GM18861 (cell line): ENCODE data around the gene FAAP20.
"Not testable (repeated sequence)": the region's sequence is repeated elsewhere in the genome, so short reads cannot be mapped to it uniquely, and the experiment has no call there.

Experiments
- ATAC-seq: cut with Tn5 transposase; IDR thresholded peaks from one replicate; pipeline ENCODE4 v1.9.1; 2021; ENCODE audit not compliant: unreplicated experiment

Gene FAAP20

DNA sequence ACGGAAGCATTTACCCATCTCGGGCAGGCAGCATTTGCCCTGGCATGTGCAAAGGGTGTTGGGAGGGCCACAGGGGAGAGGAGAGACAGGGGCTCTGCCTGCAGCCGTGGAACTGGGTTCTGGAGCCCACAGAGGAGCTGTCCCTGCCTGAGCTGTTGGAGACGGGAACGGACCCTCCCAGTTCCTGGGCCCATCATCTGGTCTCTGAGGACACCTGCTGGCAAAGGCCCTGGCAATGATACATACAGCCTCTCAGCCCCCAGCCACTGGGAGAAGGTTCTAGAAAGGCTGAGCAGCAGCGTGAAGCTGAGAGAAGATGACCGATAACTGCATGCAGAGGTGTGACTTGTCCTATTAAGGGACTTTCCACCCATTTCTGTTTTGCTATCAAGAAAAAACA is 31.4 kb downstream of the FAAP20 start:
- no peak for ATAC-seq

DNA sequence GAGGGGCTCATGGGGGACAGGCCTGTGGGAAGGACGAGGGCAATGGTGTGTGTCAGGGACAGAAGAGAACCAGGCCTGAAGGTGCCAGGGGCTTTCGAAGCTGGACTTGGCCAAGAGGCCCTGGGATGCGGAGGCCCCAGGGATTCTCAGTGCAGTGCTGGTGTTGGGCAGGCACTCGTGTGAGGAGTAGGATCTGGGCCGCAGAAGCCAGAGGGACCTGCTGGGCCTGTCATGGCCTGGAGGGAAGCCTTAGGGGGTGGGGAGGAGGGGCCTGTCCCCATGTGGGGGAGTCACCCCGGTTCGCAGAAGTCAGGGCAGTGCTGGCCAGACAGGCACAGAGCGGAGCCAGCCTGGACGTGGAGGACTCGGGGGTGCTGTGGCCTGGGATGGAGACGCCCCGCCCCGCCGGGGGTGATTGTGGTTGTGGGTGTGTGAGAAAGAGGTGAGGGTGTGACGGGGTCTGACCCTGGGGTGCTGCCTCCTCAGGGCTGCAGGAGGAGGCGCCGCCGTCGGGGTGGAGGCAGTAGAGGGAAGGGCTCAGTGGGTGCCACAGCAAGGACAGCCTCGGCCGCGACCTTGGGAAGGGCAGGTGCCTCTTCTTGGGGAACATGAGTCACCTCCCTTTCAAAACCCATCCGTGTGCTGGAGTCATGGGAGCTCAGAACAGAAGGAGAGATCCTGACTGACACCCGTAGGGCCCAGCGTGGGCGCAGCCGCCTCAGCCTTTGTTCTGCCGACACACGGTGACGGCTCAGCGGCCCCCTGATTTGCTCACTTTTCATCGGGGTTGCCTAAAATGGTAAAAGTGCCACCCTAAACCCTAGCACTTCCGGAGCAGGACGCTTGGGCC is 33.9 kb downstream of the FAAP20 start:
- no peak for ATAC-seq

DNA sequence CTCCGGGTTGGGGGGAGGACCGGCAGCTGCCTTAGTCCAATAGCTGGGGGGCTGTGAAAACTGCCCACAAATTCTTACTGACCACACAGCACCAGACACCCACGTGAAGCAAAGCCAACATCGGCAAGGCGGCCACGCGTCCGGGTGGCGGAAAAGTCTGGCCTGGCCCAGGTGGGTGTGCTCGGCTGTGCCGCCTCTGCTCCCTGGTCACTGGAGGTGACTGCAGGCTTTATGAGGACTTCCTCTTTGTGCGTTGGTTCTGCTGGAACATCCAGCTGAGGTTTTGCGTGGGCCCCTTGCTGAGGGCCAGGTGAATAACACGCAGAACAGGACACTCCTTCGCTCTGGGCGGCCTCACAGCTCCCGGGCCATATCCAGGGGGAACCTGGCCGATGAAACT is 35.4 kb downstream of the FAAP20 start:
- ATAC-seq = no peak

DNA sequence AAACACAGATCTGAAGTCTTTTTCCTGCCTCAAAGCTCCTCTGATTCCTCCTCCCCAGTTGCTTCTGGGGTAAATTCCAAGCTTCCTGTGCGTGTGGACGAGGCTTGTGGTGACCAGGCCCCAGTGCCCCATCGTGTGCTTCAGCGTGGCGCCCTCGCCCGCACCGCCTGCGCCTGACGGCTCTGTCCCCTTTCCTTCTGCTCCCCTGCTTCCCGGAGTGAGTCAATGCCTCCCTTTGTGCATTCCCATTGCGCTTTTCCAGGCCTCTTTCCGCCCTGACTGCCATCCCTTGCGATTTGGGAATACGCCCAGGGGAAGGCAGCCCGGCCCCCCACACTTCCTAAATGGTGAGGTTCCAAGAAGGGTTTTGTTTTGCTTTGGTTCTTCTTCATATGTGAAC is 36.3 kb downstream of the FAAP20 start:
- ATAC-seq = no peak

DNA sequence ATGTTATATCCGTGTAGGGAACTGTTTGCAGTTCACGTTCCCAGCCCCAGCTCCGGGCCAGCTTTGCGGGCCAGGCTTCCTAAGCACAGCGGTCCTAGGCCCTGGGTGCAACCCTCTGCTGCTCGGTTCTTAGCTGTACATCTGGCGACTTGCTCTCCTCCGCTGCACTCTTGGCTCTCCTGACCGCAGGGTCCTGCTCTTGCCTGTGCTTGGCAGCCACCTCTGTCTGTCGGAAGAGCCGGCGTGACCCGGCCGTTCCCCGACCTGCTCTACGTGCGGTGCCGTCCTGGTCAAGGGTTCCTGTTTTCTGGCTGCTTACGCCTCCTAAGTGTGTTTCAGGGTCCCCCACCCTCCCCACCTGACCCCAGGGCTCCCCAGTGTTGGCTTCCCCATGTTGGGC is 36.7 kb downstream of the FAAP20 start:
- ATAC-seq = no peak

DNA sequence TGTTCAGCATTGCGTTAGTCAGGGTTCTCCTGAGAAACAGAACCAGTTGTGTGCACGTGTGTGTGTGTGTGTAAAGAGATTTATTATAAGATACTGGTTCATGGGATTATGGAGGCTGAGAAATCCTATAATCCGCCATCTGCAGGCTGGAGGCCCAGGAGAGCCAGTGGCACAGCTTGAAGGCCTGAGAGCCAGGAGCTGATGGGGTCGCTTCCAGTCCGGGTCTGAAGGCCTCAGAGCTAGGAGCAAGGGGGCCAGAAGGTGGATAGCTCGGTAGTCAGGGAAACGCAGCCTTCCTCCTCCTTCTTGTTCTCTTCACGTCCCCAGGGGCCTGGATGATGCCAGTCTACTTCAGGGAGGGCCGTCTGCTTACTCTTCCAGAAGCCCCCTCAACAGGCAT is 37.7 kb downstream of the FAAP20 start:
- ATAC-seq = no peak

DNA sequence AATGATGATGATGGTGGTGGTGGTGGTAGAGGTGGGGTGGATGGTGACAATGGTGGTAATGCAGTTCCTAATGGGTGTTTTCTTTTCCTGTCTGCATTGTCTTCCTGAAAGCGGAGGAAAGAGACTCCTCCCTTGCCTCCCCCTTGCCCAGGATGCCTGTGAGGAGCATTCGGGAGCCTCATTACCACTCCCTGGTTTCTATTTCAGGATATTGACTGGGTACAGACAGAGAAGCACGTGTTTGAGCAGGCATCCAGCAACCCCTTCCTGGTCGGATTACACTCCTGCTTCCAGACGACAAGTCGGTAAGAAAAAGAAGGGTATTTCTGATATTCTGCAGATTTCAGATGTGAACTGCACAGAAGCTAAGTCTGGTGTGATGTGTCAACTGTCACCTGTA is 38.8 kb downstream of the FAAP20 start:
- no peak for ATAC-seq

DNA sequence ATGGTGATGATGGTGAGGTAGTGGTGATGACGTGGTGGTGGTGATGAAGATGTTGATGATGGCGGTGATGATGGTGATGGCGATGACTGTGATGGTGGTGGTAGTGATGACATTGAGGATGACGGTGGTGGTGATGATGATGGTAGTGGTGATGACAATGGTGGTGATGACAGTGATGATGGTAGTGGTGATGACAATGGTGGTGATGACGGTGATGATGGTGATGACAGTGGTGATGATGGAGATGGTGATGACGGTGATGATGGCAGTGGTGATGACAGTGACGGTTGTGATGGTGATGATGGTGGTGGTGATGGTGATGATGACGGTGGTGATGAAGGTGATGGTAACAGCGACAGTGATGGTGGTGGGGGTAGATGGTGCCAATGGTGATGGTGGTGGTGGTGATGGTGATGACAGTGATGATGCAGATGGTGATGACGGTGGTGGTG is 39.4 kb downstream of the FAAP20 start:
- no peak for ATAC-seq

DNA sequence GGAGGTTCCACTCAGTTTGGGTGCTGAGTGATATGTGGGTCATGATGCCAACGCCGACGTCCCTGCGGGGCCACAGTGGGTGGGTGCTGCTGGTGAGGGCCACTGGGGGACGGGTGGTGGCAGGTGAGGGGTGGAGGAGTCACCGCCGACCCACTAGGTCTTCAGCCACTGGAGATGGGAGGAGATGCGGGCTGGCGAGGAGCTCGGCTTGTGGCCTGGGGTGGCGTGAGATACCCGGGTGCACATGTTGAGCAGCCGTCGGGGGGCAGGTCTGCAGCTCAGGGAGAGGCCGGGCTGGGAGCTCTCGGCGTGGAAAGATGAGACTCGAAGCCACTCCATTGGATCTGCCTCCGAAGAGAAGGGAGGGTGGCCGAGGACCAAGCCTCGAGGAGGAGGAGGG is 40.5 kb downstream of the FAAP20 start:
- ATAC-seq = no peak

DNA sequence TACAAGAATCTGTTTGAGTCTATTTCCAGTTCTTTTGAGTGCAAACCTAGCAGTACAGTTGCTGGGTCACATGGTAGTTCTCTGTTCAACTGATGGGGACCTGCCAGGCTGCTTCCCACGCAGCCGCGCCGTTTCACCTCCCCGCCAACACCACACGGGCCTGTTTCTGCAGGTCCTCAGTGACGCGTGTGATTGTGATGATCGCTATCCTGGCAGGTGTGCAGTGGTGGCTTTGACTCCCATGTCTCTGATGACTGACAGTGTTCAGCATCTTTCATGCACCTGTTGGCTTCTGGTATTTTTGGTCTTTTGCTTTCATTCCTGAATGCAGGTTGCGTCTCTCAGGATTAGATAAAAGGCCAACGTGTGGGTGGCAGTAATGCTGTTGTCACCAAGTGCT is 41.6 kb downstream of the FAAP20 start:
- ATAC-seq = no peak

DNA sequence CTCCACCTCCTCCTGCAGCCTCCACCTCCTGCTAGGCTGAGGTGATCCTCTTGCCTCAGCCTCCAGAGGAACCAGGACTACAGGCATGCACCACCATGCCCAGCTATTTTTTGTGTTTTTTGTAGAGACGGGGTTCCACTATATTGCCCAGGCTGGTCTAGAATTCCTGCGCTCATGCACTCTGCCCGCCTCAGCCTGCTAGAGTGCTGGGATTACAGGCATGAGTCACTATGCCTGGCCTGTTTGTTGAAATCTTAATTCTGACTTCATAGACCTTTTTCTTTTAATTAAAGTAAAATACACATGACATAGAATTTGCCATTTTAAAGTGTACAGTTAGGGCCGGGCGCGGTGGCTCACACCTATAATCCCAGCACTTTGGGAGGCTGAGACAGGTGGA is 42.7 kb downstream of the FAAP20 start:
- no peak for ATAC-seq

DNA sequence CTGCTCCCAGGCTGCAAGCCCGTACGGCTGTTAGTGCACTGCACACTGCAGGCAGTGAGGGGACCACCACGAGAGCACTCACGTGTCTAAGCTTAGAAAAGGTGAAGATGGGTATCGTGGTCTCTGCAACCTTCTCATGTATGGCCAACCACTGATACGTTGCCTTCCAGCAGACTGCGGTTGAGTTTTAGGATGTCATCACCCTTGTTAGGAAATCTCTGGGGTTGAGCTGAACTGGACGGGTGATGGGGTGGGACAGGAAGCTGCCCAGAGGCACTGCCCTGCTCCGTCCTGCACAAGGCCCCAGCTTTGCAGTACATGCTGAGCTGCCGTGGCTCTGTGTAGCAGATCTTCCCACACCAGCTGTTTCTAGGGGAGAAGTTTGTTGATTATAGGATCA is 43.3 kb downstream of the FAAP20 start:
- ATAC-seq = no peak

DNA sequence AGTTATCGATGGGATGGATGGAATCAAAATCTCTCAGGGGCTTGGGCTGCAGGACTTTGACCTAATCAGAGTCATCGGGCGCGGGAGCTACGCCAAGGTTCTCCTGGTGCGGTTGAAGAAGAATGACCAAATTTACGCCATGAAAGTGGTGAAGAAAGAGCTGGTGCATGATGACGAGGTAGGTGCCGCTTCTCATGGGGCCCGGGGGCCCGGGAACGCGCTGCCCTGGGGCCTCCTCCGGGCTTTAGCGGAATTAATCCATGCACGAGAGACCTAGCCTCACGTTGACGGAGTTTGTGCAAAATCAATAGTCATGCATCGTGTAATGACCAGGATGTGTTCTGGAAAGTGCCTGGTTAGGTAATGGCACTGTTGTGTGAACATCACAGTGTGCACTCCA is 43.8 kb downstream of the FAAP20 start:
- ATAC-seq = no peak

DNA sequence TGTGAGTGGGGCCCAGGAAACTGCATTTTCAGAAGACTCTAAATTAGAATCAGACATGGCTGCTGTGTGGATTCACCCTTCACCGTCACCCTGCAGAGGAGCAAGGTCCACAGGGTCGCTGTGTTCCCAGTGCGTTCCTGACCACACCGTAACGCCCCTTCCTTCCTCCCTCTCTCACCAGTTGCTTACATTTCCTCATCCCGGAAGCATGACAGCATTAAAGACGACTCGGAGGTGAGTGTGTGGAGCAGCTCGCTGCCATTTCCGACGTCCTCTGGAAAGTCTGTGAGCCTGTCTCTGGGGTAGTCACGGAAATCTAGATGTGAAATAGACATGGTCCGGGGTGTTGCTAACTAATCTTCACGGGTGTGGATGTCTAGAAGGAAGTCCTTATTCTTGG is 45.9 kb downstream of the FAAP20 start:
- no peak for ATAC-seq

DNA sequence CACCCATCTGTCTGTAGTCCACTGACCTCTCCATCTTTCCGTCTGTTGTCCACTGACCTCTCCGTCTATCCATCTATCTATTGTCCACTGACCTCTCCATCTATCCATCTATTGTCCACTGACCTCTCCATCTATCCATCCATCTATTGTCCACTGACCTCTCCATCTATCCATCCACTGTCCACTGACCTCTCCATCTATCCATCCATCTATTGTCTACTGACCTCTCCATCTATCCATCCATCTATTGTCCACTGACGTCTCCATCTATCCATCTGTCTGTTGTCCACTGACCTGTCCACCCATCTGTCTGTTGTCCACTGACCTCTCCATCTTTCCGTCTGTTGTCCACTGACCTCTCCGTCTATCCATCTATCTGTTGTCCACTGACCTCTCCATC is 46.7 kb downstream of the FAAP20 start:
- ATAC-seq = not testable (repeated sequence)

DNA sequence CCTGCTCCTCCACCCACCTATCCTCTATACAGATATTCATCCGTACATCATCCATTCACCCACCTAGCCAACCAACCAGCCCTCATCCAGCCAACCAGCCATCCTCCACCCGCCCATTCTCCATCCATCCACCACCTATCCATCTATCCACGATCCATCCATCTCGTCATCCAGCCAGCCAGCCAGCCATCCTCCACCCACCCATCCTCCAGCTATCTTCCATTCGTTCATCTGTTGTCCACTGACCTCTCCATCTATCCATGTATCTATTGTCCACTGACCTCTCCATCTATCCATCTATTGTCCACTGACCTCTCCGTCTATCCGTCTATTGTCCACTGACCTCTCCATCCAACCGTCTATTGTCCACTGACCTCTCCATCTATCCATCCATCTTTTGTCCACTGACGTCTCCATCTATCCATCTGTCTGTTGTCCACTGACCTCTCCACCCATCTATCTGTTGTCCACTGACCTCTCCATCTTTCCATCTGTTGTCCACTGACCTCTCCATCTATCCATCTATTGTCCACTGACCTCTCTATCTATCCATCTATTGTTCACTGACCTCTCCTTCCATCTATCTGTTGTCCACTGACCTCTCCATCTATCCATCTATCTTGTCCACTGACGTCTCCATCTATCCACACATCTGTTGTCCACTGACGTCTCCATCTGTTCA is 47.6 kb downstream of the FAAP20 start:
- ATAC-seq = no peak

DNA sequence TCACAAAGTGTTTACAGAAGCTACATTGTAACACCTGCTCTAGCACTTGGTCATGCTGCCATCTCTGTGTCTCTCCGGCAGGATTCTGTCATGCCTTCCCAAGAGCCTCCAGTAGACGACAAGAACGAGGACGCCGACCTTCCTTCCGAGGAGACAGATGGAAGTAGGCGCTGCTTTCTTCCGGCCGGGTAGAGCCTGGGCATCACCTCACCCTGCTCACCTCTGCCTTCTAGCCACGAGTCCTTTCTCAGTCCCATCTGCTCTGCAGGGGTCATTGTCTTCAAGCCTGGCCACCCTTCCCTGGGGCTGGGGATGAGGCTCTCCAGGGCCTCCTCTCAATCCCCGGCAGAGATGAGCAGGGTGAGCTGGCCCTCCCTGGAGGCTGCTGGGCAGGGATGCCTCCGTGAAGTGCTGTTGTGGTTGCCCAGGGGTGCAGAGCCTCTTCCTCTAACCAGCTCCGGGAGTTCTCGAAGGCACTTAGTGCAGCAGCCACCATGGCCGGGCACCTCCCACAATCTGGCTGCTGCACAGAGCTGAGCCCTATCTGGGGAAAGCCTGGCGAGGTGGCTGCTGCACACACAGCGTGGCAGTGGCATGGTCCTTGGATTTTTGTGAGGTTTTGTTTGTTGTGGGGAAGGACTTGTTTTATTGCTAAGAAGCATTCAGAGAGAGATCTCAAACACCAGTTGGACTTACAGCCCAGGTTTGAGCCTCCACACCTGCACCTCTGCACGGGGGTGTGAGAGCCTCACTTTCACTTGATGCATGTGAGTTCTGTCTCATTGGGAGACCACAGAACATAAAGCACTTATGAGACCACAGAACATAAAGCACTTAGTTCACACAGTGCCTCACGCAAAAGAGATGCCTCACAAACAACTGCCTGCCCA is 48.4 kb downstream of the FAAP20 start:
- no peak for ATAC-seq

DNA sequence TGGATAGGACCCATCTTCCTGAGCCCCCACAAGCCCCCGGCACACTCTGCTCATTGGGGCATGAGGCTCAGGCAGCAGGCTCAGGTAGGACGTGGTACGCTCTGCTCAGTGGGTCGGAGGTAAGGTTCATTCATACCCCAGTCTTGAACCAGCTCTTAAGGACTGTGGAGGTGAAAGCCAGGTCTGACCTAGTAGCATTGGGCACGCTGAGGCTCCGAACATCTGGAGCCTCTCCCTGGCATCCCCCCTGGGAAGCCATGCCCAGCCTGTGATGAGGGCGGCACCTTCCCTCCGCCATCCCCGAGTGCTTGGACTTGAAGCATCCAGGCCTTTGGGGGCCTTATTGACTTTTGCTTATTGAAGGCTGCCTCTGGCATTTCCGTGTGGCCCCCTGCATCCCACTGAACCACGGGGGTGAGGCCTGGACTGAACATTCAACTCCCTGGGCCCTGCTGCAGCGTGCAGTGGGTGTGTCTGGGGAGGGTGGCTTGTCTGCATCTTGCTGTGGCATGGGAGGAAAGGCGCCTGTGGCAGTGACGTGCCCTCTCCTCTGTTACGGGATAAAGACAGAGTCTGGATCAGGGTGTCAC is 50.0 kb downstream of the FAAP20 start:
- no peak for ATAC-seq

DNA sequence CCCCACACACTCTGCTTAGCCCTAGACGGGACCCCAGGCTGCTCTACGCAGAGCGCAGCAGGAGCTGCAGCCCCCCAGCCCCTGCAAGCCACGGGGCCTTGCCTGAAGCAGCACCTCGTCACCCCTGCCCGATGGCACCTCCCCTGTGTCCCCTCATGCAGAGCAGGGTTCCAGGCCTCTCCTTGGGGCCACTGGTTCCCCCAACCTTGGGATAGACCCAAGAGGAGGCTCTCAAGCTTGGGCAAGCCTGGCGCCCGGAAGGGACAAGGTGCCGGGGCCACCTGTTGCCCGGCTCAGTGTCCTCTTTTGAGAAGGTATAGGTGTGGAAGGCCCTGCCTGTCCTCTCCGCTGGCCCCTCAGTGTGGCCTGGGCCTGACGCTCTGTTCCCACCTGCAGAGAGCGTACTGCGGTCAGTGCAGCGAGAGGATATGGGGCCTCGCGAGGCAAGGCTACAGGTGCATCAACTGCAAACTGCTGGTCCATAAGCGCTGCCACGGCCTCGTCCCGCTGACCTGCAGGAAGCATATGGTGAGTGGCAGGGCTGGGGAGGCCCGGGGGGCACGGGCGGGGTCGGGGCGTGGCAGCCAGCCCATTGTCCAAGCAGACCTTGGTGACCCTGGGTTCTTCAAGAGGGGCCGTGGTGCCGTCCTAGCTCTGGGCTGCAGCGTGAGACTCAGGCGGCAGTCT is 50.6 kb downstream of the FAAP20 start:
- no peak for ATAC-seq

DNA sequence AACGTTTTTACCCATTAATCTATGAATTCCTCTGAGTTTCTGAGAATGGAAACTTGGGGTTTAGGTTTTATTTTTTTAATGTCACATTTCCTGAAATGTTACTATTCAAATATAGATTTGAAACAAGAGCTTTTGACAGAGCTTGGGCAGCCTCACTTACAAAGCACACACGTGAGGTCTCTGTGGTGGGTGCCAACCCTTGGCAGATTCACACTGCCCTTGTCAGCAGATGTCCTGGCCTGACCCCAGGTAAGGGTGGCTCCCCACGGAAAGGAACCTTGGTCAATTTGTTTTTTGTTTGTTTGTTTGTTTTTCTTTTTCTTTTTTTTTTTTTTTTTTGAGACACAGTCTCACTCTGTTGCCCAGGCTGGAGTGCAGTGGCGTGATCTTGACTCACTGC is 53.5 kb downstream of the FAAP20 start:
- no peak for ATAC-seq
